ENCODE results near the gene PRRX2. TPM values are rescaled to one million over a fixed set of nuclear protein-coding genes. Genes with fewer than 3 reads are reported as not detected.
"Not testable (repeated sequence)": the region's sequence is repeated elsewhere in the genome, so short reads cannot be mapped to it uniquely, and the experiment has no call there.

PRRX2 gene
- total RNA-seq, 1 donor from 2014 or later = 0.20 TPM

GRCh38 chr9:129636343-129636742 lies 29.1 kb upstream of the PRRX2 start:
- not testable (repeated sequence) for DNase-seq (ENCODE audit: low read depth in 2 of 2)

GRCh38 chr9:129637102-129637501 lies 28.3 kb upstream of the PRRX2 start:
- no peak for DNase-seq (ENCODE audit: low read depth in 2 of 2)

GRCh38 chr9:129637673-129638439 lies 27.6 kb upstream of the PRRX2 start:
- no peak for DNase-seq (ENCODE audit: low read depth in 2 of 2)

- no peak for DNase-seq (ENCODE audit: low read depth in 2 of 2)
These were observed 26.3 kb upstream of the PRRX2 start for GRCh38 chr9:129639034-129639630.

GRCh38 chr9:129639756-129640085 lies 25.7 kb upstream of the PRRX2 start:
- DNase-seq (ENCODE audit: low read depth in 2 of 2) = no peak

GRCh38 chr9:129640086-129640870 lies 25.2 kb upstream of the PRRX2 start:
- DNase-seq (ENCODE audit: low read depth in 2 of 2) = peak; percentile 29 to 68

GRCh38 chr9:129640871-129641749 lies 24.3 kb upstream of the PRRX2 start:
- peak in 1 of 2 donors; percentile 16 for DNase-seq (ENCODE audit: low read depth in 2 of 2)

- peak; percentile 98 to 99 for DNase-seq (ENCODE audit: low read depth in 2 of 2)
These were observed 23.5 kb upstream of the PRRX2 start, which contains the start of gene ASB6 for GRCh38 chr9:129641750-129642585. ASB6 (minus strand) TSS chr9:129642151; CDS start chr9:129641999, 152 bp downstream.

GRCh38 chr9:129643706-129644105 lies 21.7 kb upstream of the PRRX2 start:
- no peak for DNase-seq (ENCODE audit: low read depth in 2 of 2)

GRCh38 chr9:129644365-129644764 lies 21.1 kb upstream of the PRRX2 start:
- no peak for DNase-seq (ENCODE audit: low read depth in 2 of 2)

GRCh38 chr9:129644902-129645301 lies 20.5 kb upstream of the PRRX2 start:
- no peak for DNase-seq (ENCODE audit: low read depth in 2 of 2)

GRCh38 chr9:129646252-129646651 lies 19.2 kb upstream of the PRRX2 start:
- no peak for DNase-seq (ENCODE audit: low read depth in 2 of 2)

- no peak for DNase-seq (ENCODE audit: low read depth in 2 of 2)
These were observed 18.8 kb upstream of the PRRX2 start for GRCh38 chr9:129646654-129647053.

GRCh38 chr9:129647635-129648034 lies 17.8 kb upstream of the PRRX2 start:
- no peak for DNase-seq (ENCODE audit: low read depth in 2 of 2)

GRCh38 chr9:129648092-129648763 lies 17.2 kb upstream of the PRRX2 start:
- DNase-seq (ENCODE audit: low read depth in 2 of 2) = no peak

GRCh38 chr9:129648764-129649115 lies 16.7 kb upstream of the PRRX2 start:
- no peak for DNase-seq (ENCODE audit: low read depth in 2 of 2)

- no peak for DNase-seq (ENCODE audit: low read depth in 2 of 2)
These were observed 15.4 kb upstream of the PRRX2 start for GRCh38 chr9:129649726-129650679.

- DNase-seq (ENCODE audit: low read depth in 2 of 2) = no peak
These were observed 14.7 kb upstream of the PRRX2 start for GRCh38 chr9:129650680-129651235.
